ENCODE data around the gene GRAP2.

GRAP2 gene

DNA sequence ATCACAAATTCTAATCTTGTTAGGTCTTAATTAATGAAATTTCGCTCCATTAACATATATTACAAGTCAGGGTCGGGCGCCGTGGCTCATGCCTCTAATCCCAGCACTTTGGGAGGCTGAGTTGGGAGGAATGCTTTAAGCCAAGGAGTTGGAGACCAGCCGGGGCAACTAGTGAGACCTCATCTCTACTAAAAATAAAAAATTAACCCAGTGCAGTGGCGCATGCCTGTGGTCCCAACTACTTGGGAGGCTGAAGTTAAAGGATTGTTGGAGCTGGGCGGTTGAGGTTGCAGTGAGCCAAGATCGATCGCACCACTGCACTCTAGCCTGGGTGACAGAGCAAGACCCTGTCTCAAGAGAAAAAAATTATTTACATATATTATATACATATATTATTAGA is 61.2 kb downstream of the GRAP2 start:
- Histone ChIP-seq H3K4me3 (ENCODE audit: low read length) (no peak overlapping the region), H3K27ac (ENCODE audit: low read length) (peak overlapping the region; percentile 66; the same call in 1 of the 2 replicates), H3K9me3 (replicated peaks; ENCODE audit: insufficient read depth, low read length) (no peaks in the 10 kb centered on the region), H2AFZ (ENCODE audit: low read length) (no peak overlapping the region), H3K4me2 (ENCODE audit: low read depth, low read length) (peak overlapping the region; percentile 50), H3K27me3 (replicated peaks; ENCODE audit: insufficient read depth, low read length) (no peaks in the 10 kb centered on the region), H3K79me2 (ENCODE audit: low read length) (no peaks in the 10 kb centered on the region), H3K4me1 (ENCODE audit: low read length) (peaks cover 30% of the 10 kb centered on the region), H3F3A (ENCODE audit: insufficient read depth, low read length) (peaks cover 22% of the 10 kb centered on the region), H3K9me2 (replicated peaks; ENCODE audit: insufficient read depth, low read length) (no peaks in the 10 kb centered on the region), H3K9ac (ENCODE audit: low read length) (no peak overlapping the region), H4K20me1 (ENCODE audit: insufficient read depth, low read length) (no peaks in the 10 kb centered on the region), H3K36me3 (replicated peaks; ENCODE audit: insufficient read depth, low read length) (no peaks in the 10 kb centered on the region)
- no peak for DNase-seq
- TF ChIP-seq EZH2 (optimal IDR thresholded peaks at IDR 0.05; ENCODE audit: low read depth, low read length) (no peak), EZH2phosphoT487 (IDR thresholded peaks at IDR 0.05; ENCODE audit: low read length) (no peak), CTCF (IDR thresholded peaks at IDR 0.05; ENCODE audit: low read length) (no peak)

- Histone ChIP-seq H4K20me1 (ENCODE audit: insufficient read depth, low read length) (no peaks in the 10 kb centered on the region), H3K36me3 (replicated peaks; ENCODE audit: insufficient read depth, low read length) (no peaks in the 10 kb centered on the region), H2AFZ (ENCODE audit: low read length) (no peak overlapping the region), H3K79me2 (ENCODE audit: low read length) (no peaks in the 10 kb centered on the region), H3F3A (ENCODE audit: insufficient read depth, low read length) (peaks cover 12% of the 10 kb centered on the region), H3K27me3 (replicated peaks; ENCODE audit: insufficient read depth, low read length) (no peaks in the 10 kb centered on the region), H3K9ac (ENCODE audit: low read length) (no peak overlapping the region), H3K27ac (ENCODE audit: low read length) (no peak overlapping the region), H3K9me3 (replicated peaks; ENCODE audit: insufficient read depth, low read length) (no peaks in the 10 kb centered on the region), H3K4me1 (ENCODE audit: low read length) (peaks cover 12% of the 10 kb centered on the region), H3K4me2 (ENCODE audit: low read depth, low read length) (no peak overlapping the region), H3K4me3 (ENCODE audit: low read length) (no peak overlapping the region), H3K9me2 (replicated peaks; ENCODE audit: insufficient read depth, low read length) (no peaks in the 10 kb centered on the region)
- DNase-seq, result no peak
- no peak for TF ChIP-seq CTCF (IDR thresholded peaks at IDR 0.05; ENCODE audit: low read length)
- TF ChIP-seq EZH2 (optimal IDR thresholded peaks at IDR 0.05; ENCODE audit: low read depth, low read length), result no peak
- TF ChIP-seq EZH2phosphoT487 (IDR thresholded peaks at IDR 0.05; ENCODE audit: low read length), result no peak
Observed at GRCh38 chr22:39965748-39966147, 64.9 kb downstream of the GRAP2 start.

DNA sequence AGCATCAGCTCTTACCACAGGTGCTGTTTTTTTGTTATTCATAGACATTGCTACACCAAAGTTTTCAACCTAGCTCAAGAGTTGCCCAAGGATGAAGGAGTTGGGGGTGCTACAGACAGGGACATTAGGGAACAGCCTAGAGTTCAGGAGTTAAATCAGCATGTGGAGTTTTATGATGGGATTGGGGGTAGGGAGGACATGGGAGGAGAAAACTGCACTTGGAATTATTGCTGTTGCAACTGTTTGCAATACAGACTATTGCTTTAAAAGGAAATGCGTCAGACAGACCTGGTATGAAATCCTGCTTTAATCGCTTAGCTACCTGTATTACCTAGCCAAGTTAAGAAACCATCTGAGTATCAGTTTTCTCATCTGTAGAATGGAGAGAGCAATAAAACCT is 65.6 kb downstream of the GRAP2 start:
- Histone ChIP-seq H3K9ac (ENCODE audit: low read length) (no peak overlapping the region), H3K27ac (ENCODE audit: low read length) (no peak overlapping the region), H3K4me2 (ENCODE audit: low read depth, low read length) (no peak overlapping the region), H3K9me2 (replicated peaks; ENCODE audit: insufficient read depth, low read length) (no peaks in the 10 kb centered on the region), H3K4me3 (ENCODE audit: low read length) (no peak overlapping the region), H3K4me1 (ENCODE audit: low read length) (peaks cover 6% of the 10 kb centered on the region; the same call in 1 of the 2 replicates), H3K9me3 (replicated peaks; ENCODE audit: insufficient read depth, low read length) (no peaks in the 10 kb centered on the region), H4K20me1 (ENCODE audit: insufficient read depth, low read length) (no peaks in the 10 kb centered on the region), H2AFZ (ENCODE audit: low read length) (no peak overlapping the region), H3K27me3 (replicated peaks; ENCODE audit: insufficient read depth, low read length) (no peaks in the 10 kb centered on the region), H3K36me3 (replicated peaks; ENCODE audit: insufficient read depth, low read length) (no peaks in the 10 kb centered on the region), H3F3A (ENCODE audit: insufficient read depth, low read length) (peaks cover 6% of the 10 kb centered on the region), H3K79me2 (ENCODE audit: low read length) (no peaks in the 10 kb centered on the region)
- no peak for DNase-seq
- TF ChIP-seq EZH2phosphoT487 (IDR thresholded peaks at IDR 0.05; ENCODE audit: low read length), result no peak
- no peak for TF ChIP-seq CTCF (IDR thresholded peaks at IDR 0.05; ENCODE audit: low read length)
- TF ChIP-seq EZH2 (optimal IDR thresholded peaks at IDR 0.05; ENCODE audit: low read depth, low read length), result no peak
